ENCODE data around the gene LTBR.

LTBR gene

GRCh38 chr12:6384499-6385436, 806 bp downstream of the LTBR start:
- no peak for TF ChIP-seq CTCF (IDR thresholded peaks at IDR 0.05; ENCODE audit: insufficient read depth, missing control alignments)
- FAIRE-seq (no peak), DNase-seq (ENCODE audit: insufficient read length, low spot score) (no peak)

DNA sequence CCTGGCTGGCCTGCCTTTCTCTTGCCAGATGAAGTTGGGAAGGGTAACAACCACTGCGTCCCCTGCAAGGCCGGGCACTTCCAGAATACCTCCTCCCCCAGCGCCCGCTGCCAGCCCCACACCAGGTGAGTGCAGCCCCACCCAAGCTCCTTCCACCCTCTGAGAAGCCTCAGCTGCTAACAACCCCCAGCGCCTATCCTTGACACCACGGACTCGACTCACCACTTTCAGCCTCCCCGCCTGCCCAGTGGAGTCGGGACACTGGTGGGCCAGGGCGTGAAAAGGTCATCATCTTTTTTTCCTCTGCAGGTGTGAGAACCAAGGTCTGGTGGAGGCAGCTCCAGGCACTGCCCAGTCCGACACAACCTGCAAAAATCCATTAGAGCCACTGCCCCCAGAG, 2.1 kb downstream of the LTBR start:
- no peak for DNase-seq (ENCODE audit: insufficient read length, low spot score)
- TF ChIP-seq CTCF (IDR thresholded peaks at IDR 0.05; ENCODE audit: insufficient read depth, missing control alignments), result no peak
- no peak for FAIRE-seq

DNA sequence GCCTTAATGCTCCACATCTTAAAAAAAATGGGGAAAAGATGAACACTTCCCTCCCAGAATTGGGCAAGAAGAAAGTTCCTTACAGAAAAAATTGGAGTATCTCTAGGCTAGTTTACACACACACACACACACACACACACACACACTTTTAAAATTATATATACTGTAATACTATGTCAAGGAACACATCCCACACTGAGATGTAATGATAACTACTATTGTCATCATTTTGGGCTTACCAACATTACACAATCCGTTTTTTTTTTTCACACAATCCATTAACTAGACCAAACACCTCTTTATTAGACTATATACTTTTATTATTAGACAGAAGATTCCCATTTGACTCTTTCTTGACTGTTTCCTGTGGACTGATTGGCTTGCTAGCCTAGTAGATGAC, 2.5 kb downstream of the LTBR start:
- TF ChIP-seq CTCF (IDR thresholded peaks at IDR 0.05; ENCODE audit: insufficient read depth, missing control alignments), result no peak
- no peak for FAIRE-seq
- DNase-seq (ENCODE audit: insufficient read length, low spot score), result no peak

DNA sequence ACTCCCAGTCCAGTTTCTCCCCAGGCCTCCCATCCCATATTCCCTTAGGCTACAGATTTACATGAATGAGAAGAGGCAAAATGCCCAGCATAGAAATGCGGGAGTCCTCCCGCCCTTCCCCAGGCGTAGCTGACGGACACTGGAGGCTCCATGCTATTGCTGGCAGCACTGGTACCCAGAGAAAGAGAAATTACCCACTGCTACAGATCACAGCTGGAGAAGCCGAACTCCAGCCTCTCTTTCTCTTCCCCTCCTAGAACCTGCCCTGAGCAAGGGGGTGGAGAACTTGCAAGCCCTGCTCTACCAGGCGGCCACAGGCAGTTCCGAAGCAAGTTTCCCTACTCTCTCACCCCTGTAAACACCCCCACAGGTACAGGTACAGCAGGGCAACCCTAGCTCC, 3.6 kb downstream of the LTBR start:
- no peak for FAIRE-seq
- DNase-seq (ENCODE audit: insufficient read length, low spot score), result no peak
- no peak for TF ChIP-seq CTCF (IDR thresholded peaks at IDR 0.05; ENCODE audit: insufficient read depth, missing control alignments)

DNA sequence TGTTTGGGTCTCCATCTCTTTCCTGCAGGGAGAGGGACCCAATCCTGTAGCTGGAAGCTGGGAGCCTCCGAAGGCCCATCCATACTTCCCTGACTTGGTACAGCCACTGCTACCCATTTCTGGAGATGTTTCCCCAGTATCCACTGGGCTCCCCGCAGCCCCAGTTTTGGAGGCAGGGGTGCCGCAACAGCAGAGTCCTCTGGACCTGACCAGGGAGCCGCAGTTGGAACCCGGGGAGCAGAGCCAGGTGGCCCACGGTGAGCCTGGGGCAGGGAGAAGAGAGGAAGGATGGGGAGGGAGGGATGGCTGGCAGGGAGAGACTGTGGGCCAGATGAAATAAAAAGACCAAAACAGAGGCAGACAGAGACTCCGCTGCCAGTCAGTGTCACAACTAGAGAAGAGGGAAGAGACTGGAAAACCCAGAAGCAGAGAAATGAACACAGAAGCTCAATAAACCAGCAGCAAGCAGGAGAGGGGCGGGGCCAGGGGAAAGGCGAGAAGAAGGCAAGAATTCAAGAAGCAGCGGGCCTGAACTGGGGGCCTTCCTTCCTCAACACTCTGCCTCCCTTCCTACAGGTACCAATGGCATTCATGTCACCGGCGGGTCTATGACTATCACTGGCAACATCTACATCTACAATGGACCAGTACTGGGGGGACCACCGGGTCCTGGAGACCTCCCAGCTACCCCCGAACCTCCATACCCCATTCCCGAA, 6.3 kb downstream of the LTBR start:
- FAIRE-seq, result no peak
- TF ChIP-seq CTCF (IDR thresholded peaks at IDR 0.05; ENCODE audit: insufficient read depth, missing control alignments), result no peak
- DNase-seq (ENCODE audit: insufficient read length, low spot score), result no peak

DNA sequence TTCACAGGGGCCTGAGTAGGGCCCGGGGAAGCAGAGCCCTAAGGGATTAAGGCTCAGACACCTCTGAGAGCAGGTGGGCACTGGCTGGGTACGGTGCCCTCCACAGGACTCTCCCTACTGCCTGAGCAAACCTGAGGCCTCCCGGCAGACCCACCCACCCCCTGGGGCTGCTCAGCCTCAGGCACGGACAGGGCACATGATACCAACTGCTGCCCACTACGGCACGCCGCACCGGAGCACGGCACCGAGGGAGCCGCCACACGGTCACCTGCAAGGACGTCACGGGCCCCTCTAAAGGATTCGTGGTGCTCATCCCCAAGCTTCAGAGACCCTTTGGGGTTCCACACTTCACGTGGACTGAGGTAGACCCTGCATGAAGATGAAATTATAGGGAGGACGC, 7.1 kb downstream of the LTBR start:
- DNase-seq (ENCODE audit: insufficient read length, low spot score), result no peak

More for the DNA sequence above, 7.1 kb downstream of the LTBR start:
- no peak for FAIRE-seq
- no peak for TF ChIP-seq CTCF (IDR thresholded peaks at IDR 0.05; ENCODE audit: insufficient read depth, missing control alignments)
